Measurements from ENCODE around the gene MBD5. TPM values are rescaled to one million over a fixed set of nuclear protein-coding genes. Genes with fewer than 3 reads are reported as not detected.
A peak's percentile ranks its signal among the peaks of the same experiment; 100 is the strongest.

The MBD5 gene
- total and polyA plus RNA-seq, 4 donors = 2.0 to 15.9 (median 9.5) TPM

DNA sequence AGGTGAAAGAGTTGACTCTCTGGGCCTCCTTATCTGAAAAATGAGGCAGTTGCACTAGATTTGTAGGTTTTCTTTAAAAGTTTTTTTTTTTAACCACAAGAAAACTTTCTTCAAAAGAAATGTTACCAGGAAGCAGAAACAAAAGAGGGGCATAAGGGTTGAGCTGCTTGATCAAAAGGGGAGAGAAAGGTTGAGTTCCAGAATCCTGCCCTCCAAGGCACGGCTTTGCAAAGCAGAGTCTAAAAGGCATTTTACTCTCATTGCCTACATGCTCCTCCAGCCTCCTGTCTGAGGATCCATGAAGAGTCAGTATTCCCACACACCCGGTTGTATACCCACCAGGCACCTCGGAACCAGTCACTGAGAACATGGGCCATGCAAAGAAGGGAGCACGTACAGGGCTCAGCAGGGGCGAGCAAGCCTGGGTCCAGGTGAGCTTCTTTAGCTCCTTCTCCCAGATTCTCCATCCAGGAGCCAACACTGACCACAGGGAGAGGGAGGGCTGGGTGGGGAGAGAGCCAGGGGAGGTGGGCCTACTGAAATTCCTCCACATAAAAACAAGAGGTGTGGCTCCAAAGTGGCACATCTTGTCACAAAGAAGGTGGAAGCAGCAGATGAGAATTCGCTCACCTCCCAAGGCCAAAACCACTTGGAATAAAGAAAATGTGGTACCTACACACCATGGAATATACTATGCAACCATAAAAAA, 507.6 kb downstream of the MBD5 start (continued):
- TF ChIP-seq CTCF (IDR thresholded peaks at IDR 0.05; ENCODE audit: low read depth, low read length, missing input control) (no peak), SP1 (IDR thresholded peaks at IDR 0.05) (no peak), EGR1 (IDR thresholded peaks at IDR 0.05; ENCODE audit: low read depth in 2 of 2) (no peak), FOXA1 (IDR thresholded peaks at IDR 0.05) (no peak), JUND (IDR thresholded peaks at IDR 0.05) (no peak)

GRCh38 chr2:148529745-148530144, 508.9 kb downstream of the MBD5 start:
- DNase-seq (ENCODE audit: low spot score) = no peak
- Histone ChIP-seq H3K27ac (ENCODE audit: low read depth in 1 of 2, low read length in 2 of 2) (no peak overlapping the region), H3K9me3 (ENCODE audit: control insufficient read depth in 4 of 4, low read length in 3 of 4) (no peaks in the 10 kb centered on the region), H3K4me1 (ENCODE audit: control insufficient read depth in 4 of 4, insufficient read depth in 4 of 4, low read length in 3 of 4) (no peaks in the 10 kb centered on the region), H3K27me3 (ENCODE audit: control insufficient read depth in 4 of 4, insufficient read depth in 4 of 4, low read length in 3 of 4) (no peaks in the 10 kb centered on the region), H3K9ac (ENCODE audit: low read depth in 1 of 2, low read length in 2 of 2) (no peak overlapping the region), H3K4me3 (ENCODE audit: low read depth in 1 of 3, low read length in 3 of 3) (no peak overlapping the region), H3K36me3 (ENCODE audit: control insufficient read depth in 4 of 4, insufficient read depth in 3 of 4, low read depth in 1 of 4, low read length in 3 of 4) (no peaks in the 10 kb centered on the region)
- TF ChIP-seq JUND (IDR thresholded peaks at IDR 0.05) (no peak), ATF3 (IDR thresholded peaks at IDR 0.05) (no peak), TAF1 (conservative IDR thresholded peaks at IDR 0.05) (no peak), HNF4A (conservative IDR thresholded peaks at IDR 0.05) (no peak), MAX (IDR thresholded peaks at IDR 0.05) (no peak), FOXA2 (IDR thresholded peaks at IDR 0.05) (no peak)
- TF ChIP-seq, protein P1, sequence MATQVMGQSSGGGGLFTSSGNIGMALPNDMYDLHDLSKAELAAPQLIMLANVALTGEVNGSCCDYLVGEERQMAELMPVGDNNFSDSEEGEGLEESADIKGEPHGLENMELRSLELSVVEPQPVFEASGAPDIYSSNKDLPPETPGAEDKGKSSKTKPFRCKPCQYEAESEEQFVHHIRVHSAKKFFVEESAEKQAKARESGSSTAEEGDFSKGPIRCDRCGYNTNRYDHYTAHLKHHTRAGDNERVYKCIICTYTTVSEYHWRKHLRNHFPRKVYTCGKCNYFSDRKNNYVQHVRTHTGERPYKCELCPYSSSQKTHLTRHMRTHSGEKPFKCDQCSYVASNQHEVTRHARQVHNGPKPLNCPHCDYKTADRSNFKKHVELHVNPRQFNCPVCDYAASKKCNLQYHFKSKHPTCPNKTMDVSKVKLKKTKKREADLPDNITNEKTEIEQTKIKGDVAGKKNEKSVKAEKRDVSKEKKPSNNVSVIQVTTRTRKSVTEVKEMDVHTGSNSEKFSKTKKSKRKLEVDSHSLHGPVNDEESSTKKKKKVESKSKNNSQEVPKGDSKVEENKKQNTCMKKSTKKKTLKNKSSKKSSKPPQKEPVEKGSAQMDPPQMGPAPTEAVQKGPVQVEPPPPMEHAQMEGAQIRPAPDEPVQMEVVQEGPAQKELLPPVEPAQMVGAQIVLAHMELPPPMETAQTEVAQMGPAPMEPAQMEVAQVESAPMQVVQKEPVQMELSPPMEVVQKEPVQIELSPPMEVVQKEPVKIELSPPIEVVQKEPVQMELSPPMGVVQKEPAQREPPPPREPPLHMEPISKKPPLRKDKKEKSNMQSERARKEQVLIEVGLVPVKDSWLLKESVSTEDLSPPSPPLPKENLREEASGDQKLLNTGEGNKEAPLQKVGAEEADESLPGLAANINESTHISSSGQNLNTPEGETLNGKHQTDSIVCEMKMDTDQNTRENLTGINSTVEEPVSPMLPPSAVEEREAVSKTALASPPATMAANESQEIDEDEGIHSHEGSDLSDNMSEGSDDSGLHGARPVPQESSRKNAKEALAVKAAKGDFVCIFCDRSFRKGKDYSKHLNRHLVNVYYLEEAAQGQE (IDR thresholded peaks at IDR 0.05) = no peak
- WGBS = 89% methylated on average over 8 of the region's 8 CpGs

DNA sequence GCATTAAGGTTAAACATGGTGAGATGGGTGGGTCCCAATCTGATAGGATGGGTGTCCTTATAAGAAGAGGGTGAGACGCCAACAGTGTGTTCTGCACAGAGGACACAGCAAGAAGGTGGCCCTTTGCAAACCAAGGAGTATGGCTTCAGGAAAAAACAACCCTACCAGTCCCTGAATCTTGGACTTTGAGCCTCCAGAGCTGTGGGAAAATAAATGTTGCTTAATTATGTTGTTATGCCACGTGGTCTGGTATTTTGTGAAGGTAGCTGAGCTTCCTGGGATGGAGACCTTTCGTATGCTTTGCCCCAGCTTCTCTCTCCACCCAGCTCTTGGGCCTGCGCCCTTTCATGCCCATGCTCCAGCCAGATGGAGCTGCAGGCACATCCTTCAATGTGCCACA, 509.5 kb downstream of the MBD5 start:
- DNase-seq (ENCODE audit: low spot score) = no peak
- no peak overlapping the region for H3K9ac ChIP-seq (ENCODE audit: low read depth in 1 of 2, low read length in 2 of 2)
- no peaks in the 10 kb centered on the region for H3K9me3 ChIP-seq (ENCODE audit: control insufficient read depth in 4 of 4, low read length in 3 of 4)
- H3K4me3 ChIP-seq (ENCODE audit: low read depth in 1 of 3, low read length in 3 of 3) = no peak overlapping the region
- H3K27me3 ChIP-seq (ENCODE audit: control insufficient read depth in 4 of 4, insufficient read depth in 4 of 4, low read length in 3 of 4) = no peaks in the 10 kb centered on the region
- no peaks in the 10 kb centered on the region for H3K36me3 ChIP-seq (ENCODE audit: control insufficient read depth in 4 of 4, insufficient read depth in 3 of 4, low read depth in 1 of 4, low read length in 3 of 4)
- no peak overlapping the region for H3K27ac ChIP-seq (ENCODE audit: low read depth in 1 of 2, low read length in 2 of 2)
- 67% methylated on average over 4 of the region's 4 CpGs for WGBS
- H3K4me1 ChIP-seq (ENCODE audit: control insufficient read depth in 4 of 4, insufficient read depth in 4 of 4, low read length in 3 of 4) = no peaks in the 10 kb centered on the region
- TF ChIP-seq MAX (IDR thresholded peaks at IDR 0.05) (no peak), FOXA1 (IDR thresholded peaks at IDR 0.05) (no peak), TAF1 (conservative IDR thresholded peaks at IDR 0.05) (no peak), HNF4A (conservative IDR thresholded peaks at IDR 0.05) (peak; percentile 51 to 62), CTCF (IDR thresholded peaks at IDR 0.05; ENCODE audit: low read depth, low read length, missing input control) (no peak), JUND (IDR thresholded peaks at IDR 0.05) (no peak)

Data from liver (tissue), 9 donors.